Daoy (cell line): Measurements from ENCODE around the gene UNC13A. TPM values are rescaled to one million over a fixed set of nuclear protein-coding genes. Genes with fewer than 3 reads are reported as not detected.

Experiments used
- DNase-seq: peaks from one replicate; pipeline ENCODE4 v3.0.0-alpha.2; 2015; ENCODE audit warnings: low read depth
- total RNA-seq: library from RNA; depleted of rRNA; stranded (reverse); fragments of >200 nt; shearing (Covaris generic); gene quantifications from 2 replicates; pipeline ENCODE4 v1.2.3, GENCODE V29; 2014; rRNA removed

Gene UNC13A
- total RNA-seq: 0.86 and 1.2 TPM in 2 replicates

- DNase-seq: peak; percentile 79
These were observed at the start of gene UNC13A for GRCh38 chr19:17687857-17688784. TSS of gene UNC13A (minus strand) at chr19:17688354. CDS start at chr19:17688199, 155 bp downstream.

- DNase-seq: no peak
These were observed 49.6 kb upstream of the UNC13A start for GRCh38 chr19:17737690-17738153.

DNA sequence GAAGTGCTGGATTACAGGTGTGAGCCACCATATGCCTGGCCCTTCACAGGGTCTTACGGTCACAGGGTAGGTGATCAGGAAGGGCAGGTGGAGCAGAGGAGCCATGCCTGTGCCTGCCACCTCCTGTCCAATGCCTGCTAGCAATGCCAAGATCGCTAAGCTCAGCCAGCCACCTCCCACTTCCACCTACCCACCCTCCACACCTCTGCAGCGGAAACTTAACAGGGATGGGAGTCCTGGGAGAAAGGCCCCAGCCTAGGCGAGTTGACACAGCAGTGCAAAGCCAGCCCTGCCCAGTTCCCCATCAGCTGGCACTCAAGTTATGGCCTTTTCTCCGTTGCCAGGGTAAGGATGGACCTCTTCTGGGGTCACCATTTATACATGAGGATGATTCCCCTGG is 47.3 kb upstream of the UNC13A start:
- DNase-seq: no peak

GRCh38 chr19:17734146-17734545 is 46.0 kb upstream of the UNC13A start:
- no peak for DNase-seq

DNA sequence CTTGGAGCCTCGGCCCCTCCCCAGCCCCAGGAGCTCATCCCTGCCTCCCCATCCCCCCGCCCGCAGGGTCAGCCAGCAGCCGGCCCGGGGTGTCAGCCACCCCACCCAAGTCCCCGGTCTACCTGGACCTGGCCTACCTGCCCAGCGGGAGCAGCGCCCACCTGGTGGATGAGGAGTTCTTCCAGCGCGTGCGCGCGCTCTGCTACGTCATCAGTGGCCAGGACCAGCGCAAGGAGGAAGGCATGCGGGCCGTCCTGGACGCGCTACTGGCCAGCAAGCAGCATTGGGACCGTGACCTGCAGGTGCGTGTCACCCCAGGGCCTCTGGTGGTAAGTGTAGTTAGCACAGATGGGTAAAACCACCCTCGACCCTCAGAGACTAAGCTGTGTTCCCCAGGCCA is 45.0 kb upstream of the UNC13A start:
- DNase-seq: no peak

DNA sequence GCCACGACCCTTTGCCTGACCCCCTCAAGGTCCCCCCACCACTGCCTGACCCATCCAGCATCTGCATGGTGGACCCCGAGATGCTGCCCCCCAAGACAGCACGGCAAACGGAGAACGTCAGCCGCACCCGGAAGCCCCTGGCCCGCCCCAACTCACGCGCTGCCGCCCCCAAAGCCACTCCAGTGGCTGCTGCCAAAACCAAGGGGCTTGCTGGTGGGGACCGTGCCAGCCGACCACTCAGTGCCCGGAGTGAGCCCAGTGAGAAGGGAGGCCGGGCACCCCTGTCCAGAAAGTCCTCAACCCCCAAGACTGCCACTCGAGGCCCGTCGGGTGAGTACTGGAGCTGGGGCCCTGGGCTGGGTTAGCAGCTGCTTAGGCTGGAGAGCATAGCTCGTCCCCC is 39.7 kb upstream of the UNC13A start:
- DNase-seq: no peak

GRCh38 chr19:17726964-17727773 is 39.0 kb upstream of the UNC13A start:
- no peak for DNase-seq

DNA sequence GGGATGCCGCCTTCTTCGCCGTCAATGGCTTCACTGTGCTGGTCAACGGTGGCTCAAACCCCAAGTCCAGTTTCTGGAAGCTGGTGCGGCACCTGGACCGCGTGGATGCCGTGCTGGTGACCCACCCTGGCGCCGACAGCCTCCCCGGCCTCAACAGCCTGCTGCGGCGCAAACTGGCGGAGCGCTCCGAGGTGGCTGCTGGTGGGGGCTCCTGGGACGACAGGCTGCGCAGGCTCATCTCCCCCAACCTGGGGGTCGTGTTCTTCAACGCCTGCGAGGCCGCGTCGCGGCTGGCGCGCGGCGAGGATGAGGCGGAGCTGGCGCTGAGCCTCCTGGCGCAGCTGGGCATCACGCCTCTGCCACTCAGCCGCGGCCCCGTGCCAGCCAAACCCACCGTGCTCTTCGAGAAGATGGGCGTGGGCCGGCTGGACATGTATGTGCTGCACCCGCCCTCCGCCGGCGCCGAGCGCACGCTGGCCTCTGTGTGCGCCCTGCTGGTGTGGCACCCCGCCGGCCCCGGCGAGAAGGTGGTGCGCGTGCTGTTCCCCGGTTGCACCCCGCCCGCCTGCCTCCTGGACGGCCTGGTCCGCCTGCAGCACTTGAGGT is 38.1 kb upstream of the UNC13A start:
- DNase-seq: no peak

DNA sequence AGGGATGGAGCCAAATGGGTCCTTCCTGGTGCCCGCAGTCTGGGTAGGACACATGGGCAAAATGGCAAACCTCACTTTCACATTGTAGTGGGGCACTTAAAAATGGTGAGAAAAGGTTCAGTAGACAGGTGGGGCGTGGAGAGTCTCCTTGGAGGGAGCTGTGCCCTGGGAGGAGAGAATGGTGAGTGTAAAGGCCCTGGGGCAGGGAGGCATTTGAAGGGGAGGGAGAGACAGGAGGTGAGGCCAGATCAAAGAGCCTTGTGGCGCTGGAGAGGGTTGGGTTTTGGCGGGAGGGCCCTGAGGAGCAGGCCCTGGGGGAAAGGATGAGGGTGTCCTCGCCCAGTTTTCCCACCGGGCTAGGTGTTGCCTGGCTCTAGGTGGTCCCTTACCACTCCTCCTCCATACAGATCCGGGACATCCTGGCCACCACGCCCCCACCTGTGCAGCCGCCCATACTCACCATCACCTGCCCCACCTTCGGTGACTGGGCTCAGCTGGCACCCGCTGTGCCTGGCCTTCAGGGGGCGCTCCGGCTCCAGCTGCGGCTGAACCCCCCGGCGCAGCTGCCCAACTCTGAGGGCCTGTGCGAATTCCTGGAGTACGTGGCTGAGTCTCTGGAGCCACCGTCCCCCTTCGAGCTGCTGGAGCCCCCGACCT is 37.4 kb upstream of the UNC13A start:
- no peak for DNase-seq

- no peak for DNase-seq
These were observed 36.5 kb upstream of the UNC13A start for GRCh38 chr19:17724655-17725054.

DNA sequence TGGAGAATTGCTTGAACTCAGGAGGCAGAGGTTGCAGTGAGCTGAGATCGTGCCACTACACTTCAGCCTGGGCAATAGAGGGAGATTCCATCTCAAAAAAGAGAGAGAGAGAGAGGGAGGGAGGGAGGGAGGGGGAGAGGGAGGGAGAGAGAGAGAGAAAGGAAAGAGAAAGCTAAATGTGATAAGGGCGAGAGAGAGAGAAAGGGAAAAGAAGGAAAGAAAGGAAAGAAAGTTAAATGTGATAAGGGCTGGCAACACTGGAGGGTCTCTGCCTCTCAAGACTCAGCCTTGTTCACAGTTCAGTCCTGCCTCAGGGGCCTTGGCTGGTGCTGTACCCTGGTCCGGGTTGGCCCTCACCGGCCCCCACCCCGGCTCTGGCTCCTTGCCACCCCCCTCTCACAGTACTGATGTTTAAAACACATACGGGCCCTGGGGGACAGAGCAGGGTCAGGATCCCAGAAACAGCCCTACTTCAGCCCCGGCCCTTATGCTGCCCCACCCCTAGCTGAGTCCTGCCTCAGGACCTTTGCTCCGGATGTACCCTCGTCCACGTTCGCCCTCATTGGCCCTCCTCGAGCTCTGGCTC is 34.6 kb upstream of the UNC13A start:
- DNase-seq: no peak

- peak; percentile 74 for DNase-seq
These were observed 33.7 kb upstream of the UNC13A start for GRCh38 chr19:17721821-17722220.

- no peak for DNase-seq
These were observed 33.0 kb upstream of the UNC13A start for GRCh38 chr19:17721111-17721628.

GRCh38 chr19:17720440-17720839 is 32.3 kb upstream of the UNC13A start:
- DNase-seq: no peak

DNA sequence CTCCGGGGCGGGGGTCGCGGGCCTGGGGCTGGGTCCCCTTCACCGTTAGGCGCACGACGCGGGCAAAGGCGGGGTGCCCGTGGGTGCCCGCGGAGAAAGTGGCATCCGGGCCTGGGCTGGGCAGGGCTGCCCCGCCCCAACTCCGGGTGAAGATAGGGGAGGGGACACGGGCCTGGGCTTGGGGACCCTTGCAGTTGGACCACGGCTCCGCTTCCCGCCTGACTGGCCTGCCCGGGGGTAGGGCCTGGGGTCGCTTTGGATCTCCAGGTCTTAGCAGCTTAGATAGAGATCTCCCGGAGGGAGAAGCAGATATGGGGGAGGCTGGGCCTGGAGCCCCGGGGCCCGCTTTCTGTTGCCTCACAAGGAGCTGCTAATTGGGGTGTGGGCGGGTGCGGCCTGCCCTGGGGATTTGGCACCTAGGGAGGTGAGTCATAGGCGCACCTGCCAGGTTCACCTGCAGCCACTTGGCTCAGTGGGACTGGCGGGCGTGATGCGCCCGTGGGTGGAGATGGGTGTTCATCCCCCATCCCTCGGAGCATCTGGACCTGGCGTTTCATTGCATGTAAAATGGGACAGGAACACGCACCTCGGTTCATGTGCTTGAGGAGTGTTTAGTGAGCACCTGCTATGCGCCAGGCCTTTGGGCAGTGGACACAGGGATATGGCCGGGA is 31.7 kb upstream of the UNC13A start:
- DNase-seq: no peak

DNA sequence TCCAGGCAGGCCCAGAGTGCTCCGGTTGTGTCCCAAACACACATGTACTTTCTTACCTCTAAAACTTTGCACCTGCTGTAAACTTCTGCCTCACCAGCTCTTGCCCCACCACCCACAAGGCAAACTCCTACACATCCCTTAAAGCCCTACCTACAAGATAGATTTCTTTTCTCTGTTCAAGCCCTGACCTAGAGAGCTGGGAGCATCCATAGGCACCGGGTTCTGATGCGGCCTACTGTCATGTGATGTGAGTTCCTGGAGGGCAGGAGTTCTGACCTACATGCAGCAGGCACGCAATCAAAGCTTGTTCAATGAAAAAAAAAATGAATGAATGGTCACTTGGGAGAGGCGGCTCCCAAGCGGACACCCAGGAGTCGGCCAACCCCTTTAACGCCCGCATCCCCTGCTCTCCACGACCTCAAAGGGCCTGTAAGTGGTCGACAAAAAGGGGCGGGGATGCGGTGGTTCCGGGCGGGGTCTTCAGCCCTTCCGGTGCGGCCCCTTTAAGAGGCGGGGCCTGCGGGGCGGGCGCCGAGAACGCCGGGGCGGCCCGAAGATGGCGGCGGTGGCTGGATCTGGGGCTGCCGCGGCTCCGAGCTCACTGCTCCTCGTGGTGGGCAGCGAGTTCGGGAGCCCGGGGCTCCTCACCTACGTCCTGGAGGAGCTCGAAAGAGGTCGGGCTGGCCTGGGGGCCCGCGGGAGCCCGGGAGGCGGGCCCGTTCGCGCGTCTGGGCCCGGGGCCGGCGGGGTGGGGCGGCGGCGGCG is 31.0 kb upstream of the UNC13A start, which contains the start of gene MAP1S:
Gene MAP1S (plus strand): TSS at position 534 of the 765 bp plus-strand sequence. CDS start 23 bp downstream, at position 557.
- peak; percentile 67 for DNase-seq

DNA sequence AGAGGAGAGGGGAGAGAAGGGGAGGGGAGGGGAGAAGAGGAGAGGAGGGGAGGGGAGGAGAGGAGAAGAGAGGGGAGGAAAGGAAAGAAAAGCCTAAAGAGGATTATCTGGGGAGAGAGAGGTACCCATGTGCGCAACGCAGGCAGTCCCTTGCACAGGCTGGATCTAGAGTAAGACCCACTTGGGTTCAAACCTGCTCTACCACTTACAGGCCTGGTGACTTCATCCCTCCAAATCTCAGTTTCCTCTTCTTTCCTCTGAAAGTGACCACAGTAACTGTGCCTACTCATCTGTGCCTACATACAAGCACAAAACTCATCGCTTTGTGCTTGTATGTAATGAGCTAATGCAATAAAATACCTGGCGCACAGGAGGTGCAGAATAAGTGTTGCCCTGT is 30.4 kb upstream of the UNC13A start:
- DNase-seq: no peak

GRCh38 chr19:17716309-17716929 is 28.3 kb upstream of the UNC13A start:
- no peak for DNase-seq

DNA sequence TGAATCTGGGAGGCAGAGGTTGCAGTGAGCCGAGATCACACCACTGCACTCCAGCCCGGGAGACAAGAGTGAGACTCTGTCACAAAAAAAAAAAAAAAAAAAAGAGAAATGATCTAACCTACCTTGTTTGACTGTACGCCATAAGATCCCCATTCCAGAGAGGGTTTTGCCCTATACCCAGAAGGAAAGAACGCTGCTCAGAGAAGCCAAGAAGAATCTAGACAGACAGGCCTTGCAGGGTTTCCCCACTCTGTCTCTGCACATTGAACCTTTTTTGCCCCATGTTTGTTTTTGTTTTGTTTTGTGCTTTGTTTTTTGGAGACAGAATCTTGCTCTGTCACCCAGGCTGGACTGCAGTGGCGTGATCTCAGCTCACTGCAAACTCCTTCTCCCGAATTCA is 23.7 kb upstream of the UNC13A start:
- DNase-seq: no peak
